ENCODE data around the gene MEAF6.

DNA sequence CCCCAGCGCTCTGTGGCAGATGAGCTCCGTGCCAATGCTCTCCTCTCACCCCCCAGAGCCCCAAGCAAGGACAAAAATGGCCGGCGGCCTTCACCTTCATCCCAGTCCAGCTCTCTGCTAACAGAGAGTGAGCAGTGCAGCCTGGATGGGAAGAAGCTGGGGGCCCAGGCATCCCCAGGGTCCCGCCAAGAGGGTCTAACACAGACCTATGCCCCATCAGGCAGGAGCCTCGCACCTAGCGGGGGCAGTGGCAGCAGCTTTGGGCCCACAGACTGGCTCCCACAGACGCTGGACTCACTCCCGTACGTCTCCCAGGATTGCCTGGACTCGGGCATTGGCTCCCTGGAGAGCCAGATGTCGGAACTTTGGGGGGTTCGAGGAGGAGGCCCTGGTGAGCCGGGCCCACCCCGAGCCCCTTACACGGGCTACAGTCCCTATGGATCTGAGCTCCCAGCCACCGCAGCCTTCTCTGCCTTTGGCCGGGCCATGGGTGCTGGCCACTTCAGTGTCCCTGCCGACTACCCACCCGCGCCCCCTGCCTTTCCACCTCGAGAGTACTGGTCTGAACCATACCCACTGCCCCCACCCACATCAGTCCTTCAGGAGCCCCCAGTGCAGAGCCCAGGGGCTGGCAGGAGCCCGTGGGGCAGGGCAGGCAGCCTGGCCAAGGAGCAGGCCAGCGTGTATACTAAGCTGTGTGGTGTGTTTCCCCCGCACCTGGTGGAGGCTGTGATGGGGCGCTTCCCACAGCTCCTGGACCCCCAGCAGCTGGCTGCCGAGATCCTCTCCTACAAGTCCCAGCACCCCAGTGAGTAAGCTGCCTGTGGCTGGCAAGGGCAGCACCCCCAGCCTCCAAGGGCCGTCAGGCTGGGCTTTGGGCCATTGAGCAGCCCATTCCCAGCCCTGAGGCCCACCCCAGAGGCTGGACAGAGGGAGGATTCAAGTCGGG is 31.5 kb downstream of the MEAF6 start:
- no peak for TF ChIP-seq POLR2A (IDR thresholded peaks at IDR 0.05)
- no peak for TF ChIP-seq POLR2AphosphoS5 (IDR thresholded peaks at IDR 0.05)
- TF ChIP-seq, protein P1, sequence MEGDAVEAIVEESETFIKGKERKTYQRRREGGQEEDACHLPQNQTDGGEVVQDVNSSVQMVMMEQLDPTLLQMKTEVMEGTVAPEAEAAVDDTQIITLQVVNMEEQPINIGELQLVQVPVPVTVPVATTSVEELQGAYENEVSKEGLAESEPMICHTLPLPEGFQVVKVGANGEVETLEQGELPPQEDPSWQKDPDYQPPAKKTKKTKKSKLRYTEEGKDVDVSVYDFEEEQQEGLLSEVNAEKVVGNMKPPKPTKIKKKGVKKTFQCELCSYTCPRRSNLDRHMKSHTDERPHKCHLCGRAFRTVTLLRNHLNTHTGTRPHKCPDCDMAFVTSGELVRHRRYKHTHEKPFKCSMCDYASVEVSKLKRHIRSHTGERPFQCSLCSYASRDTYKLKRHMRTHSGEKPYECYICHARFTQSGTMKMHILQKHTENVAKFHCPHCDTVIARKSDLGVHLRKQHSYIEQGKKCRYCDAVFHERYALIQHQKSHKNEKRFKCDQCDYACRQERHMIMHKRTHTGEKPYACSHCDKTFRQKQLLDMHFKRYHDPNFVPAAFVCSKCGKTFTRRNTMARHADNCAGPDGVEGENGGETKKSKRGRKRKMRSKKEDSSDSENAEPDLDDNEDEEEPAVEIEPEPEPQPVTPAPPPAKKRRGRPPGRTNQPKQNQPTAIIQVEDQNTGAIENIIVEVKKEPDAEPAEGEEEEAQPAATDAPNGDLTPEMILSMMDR (IDR thresholded peaks at IDR 0.05), result no peak

Measured in stomach (tissue), 4 donors.